Measurements from ENCODE around the gene PBX1. TPM values are rescaled to one million over a fixed set of nuclear protein-coding genes. Genes with fewer than 3 reads are reported as not detected.

The PBX1 gene
- total and polyA plus RNA-seq, 2 of the 4 experiments (the other 2 are of a cell fraction): 13.9 to 17.9 TPM

- no peak overlapping the region for H2BK120ac ChIP-seq (ENCODE audit: low read depth, low read length)
- H4K5ac ChIP-seq (ENCODE audit: low read depth, low read length): peak overlapping the region; percentile 59; the same call in 1 of the 2 replicates
- peak overlapping the region in 1 of 2 experiments; percentile 43; a peak in 2 of 4 replicates for H4K8ac ChIP-seq (ENCODE audit: low read depth in 2 of 2, low read length in 2 of 2)
- no peak overlapping the region for H2BK20ac ChIP-seq (ENCODE audit: low read depth, low read length)
- no peaks in the 10 kb centered on the region for H3K27me3 ChIP-seq (ENCODE audit: control insufficient read depth, insufficient read depth, low read length)
- dilution Hi-C loops (cut with HindIII; ENCODE audit: low sequenced_read_pairs, unreplicated experiment) (no loop called here), intact Hi-C loops (cut with micrococcal nuclease) (no loop called here), in situ Hi-C loops (cut with MboI; ENCODE audit: low sequenced_read_pairs) (loop anchor here (10.0 kb wide), 1 partner anchor 222 kb away; no protein-coding TSS in a partner anchor)
- H3K27ac ChIP-seq (ENCODE audit: insufficient read depth, low read length): peak overlapping the region; percentile 36; the same call in 1 of the 2 replicates
- no TSS peak for BruUV-seq (replicated peaks)
- H4K20me1 ChIP-seq (ENCODE audit: insufficient read depth, low read length): no peaks in the 10 kb centered on the region
- POLR2A ChIA-PET (ENCODE audit: unreplicated experiment): no interaction called here
- H3K36me3 ChIP-seq (ENCODE audit: control insufficient read depth, insufficient read depth, low read length): no peaks in the 10 kb centered on the region
- no peak overlapping the region for H2AK9ac ChIP-seq (replicated peaks; ENCODE audit: low read depth, low read length, poor library complexity)
- WGBS, 2 experiments (ENCODE audit: extremely low coverage in 2 of 2, insufficient read length in 1 of 2): no CpG with 5 or more reads among the region's 4 CpGs
- DNase-seq (no peak), ATAC-seq (ENCODE audit: low read depth) (no peak)
- TF ChIP-seq RFX5 (IDR thresholded peaks at IDR 0.05; ENCODE audit: low read depth, low read length) (no peak), CHD1 (IDR thresholded peaks at IDR 0.05; ENCODE audit: low read depth, low read length) (no peak), ELK1 (IDR thresholded peaks at IDR 0.05; ENCODE audit: borderline replicate concordance, low read depth, low read length) (no peak), RCOR1 (IDR thresholded peaks at IDR 0.05; ENCODE audit: insufficient replicate concordance, low read length) (no peak), NFE2L2 (IDR thresholded peaks at IDR 0.05; ENCODE audit: low read depth, low read length) (no peak), POLR2A (IDR thresholded peaks at IDR 0.05; ENCODE audit: low read depth, low read length) (no peak), MXI1 (IDR thresholded peaks at IDR 0.05; ENCODE audit: borderline replicate concordance, low read depth, low read length) (no peak), CEBPB (IDR thresholded peaks at IDR 0.05; ENCODE audit: low read depth, low read length) (no peak), FOS (IDR thresholded peaks at IDR 0.05; ENCODE audit: low read depth, low read length) (no peak), SMC3 (IDR thresholded peaks at IDR 0.05; ENCODE audit: low read depth, low read length) (no peak), CTCF (conservative IDR thresholded peaks at IDR 0.05; ENCODE audit: low read depth, low read length) (no peak)
- peak overlapping the region; percentile 100 for H3K4me2 ChIP-seq (ENCODE audit: low read depth, low read length)
- H3K4me3 ChIP-seq (ENCODE audit: insufficient read depth, low read depth, low read length): peak overlapping the region; percentile 75
- H3K9ac ChIP-seq (ENCODE audit: low read depth, low read length): peak overlapping the region; percentile 75
- CTCF ChIA-PET: no interaction called here
- peaks cover 0 to 7% of the 10 kb centered on the region in 2 experiments; a peak in 2 of 4 replicates for H3K79me1 ChIP-seq (ENCODE audit: low read depth in 1 of 2, low read length in 2 of 2)
- H3K14ac ChIP-seq (replicated peaks; ENCODE audit: low read depth, low read length): 0 out of 2 replicates have a peak overlapping the region, but pooled peaks have one; percentile 16
- peak overlapping the region; percentile 65 for H3K23ac ChIP-seq (ENCODE audit: low read depth, low read length)
- no peaks in the 10 kb centered on the region for H3K9me1 ChIP-seq (ENCODE audit: insufficient read depth, low read length)
- H4K91ac ChIP-seq (ENCODE audit: insufficient read depth, low read depth, low read length): no peak overlapping the region
- peak overlapping the region; percentile 74; the same call in 1 of the 2 replicates for H3K18ac ChIP-seq (ENCODE audit: low read depth, low read length)
- H3K4ac ChIP-seq (ENCODE audit: low read depth, low read length): no peak overlapping the region
- no peak overlapping the region; the same call in 2 of the 3 replicates for H2BK15ac ChIP-seq (ENCODE audit: low read depth, low read length)
- no peaks in the 10 kb centered on the region for H3K9me3 ChIP-seq (ENCODE audit: control insufficient read depth, insufficient read depth, low read length)
- H2AFZ ChIP-seq (replicated peaks; ENCODE audit: low read length, poor library complexity): no peak overlapping the region
- no peak overlapping the region for H3K56ac ChIP-seq (ENCODE audit: extremely low read depth, insufficient read depth, low read length)
- H2BK5ac ChIP-seq (ENCODE audit: low read depth, low read length, poor library complexity, severe bottlenecking): peak overlapping the region; percentile 40
- no peak overlapping the region for H2AK5ac ChIP-seq (ENCODE audit: low read depth, low read length)
- peaks cover 3% of the 10 kb centered on the region for H3K4me1 ChIP-seq (ENCODE audit: control insufficient read depth, insufficient read depth, low read length)
Measured at GRCh38 chr1:164562511-164562910, 3.5 kb downstream of the PBX1 start.
